Right lobe of liver (tissue), 4 donors: Measurements from ENCODE around the gene PPP1R1B.

Experiments used
- POLR2A ChIP-seq: fragments of 450-650 bp; IDR thresholded peaks from one replicate; pipeline ENCODE4 v1.6.1; 2017; ENCODE audit warnings: antibody characterized with exemption, mild to moderate bottlenecking
- TF ChIP-seq, protein P1 (sequence below), 4 donors: fragments of 200-600 bp in 3 of 4; fragments of 450-650 bp in 1 of 4; IDR thresholded peaks; one replicate each; pipeline versions ENCODE4 v1.5.1 to v1.8.0; 2016 to 2022; ENCODE audit warnings: antibody characterized with exemption in 4 of 4, mild to moderate bottlenecking in 2 of 4
- donor health status: DM: no; HTN: no; CAD: no.
- donor health status: DM: no; HTN: no; CAD: no.
- donor health status: DM: no; HTN: yes; CAD: no.

DNA sequence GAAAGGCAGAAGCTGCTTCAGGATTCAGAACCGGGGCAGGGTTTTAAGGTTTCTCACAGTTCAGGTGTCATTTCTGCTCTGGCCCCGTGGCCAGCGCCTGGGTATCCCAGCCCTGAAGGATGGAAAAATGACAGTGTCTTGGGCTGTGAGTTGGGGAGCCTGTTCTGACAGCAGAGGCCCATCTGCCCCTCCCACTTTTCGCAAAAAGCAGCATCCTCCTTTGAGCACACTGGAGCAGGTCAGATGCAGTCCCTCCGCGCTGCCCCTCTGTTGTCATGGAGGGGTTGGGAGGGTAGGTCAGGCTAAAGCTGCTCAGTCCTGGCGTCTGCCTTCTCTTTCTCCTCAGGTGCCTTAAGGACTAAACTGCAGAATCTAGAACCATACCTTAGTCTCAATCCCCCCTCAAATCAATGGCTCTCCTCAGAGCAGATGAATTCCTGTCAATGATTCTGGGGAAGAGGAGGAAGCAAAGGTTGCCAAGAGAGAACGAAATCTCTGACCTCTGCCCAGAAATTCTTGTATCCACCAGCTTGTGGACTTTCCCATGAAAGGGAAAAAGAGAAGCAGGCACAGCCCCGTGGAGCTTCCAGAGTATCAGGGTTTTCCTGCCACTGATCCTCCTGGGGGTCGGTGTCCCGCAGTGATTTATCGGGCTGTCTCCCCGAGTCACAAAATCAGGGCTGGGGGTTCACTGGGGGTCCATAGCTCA is 26.3 kb upstream of the PPP1R1B start:
- TF ChIP-seq, protein P1, sequence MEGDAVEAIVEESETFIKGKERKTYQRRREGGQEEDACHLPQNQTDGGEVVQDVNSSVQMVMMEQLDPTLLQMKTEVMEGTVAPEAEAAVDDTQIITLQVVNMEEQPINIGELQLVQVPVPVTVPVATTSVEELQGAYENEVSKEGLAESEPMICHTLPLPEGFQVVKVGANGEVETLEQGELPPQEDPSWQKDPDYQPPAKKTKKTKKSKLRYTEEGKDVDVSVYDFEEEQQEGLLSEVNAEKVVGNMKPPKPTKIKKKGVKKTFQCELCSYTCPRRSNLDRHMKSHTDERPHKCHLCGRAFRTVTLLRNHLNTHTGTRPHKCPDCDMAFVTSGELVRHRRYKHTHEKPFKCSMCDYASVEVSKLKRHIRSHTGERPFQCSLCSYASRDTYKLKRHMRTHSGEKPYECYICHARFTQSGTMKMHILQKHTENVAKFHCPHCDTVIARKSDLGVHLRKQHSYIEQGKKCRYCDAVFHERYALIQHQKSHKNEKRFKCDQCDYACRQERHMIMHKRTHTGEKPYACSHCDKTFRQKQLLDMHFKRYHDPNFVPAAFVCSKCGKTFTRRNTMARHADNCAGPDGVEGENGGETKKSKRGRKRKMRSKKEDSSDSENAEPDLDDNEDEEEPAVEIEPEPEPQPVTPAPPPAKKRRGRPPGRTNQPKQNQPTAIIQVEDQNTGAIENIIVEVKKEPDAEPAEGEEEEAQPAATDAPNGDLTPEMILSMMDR (IDR thresholded peaks at IDR 0.05): no peak
- no peak for TF ChIP-seq POLR2A
